Measurements from ENCODE around the gene ELMO1. TPM values are rescaled to one million over a fixed set of nuclear protein-coding genes. Genes with fewer than 3 reads are reported as not detected.

Gene ELMO1
- total RNA-seq, 1 donor from 2014 or later, result 119 TPM

DNA sequence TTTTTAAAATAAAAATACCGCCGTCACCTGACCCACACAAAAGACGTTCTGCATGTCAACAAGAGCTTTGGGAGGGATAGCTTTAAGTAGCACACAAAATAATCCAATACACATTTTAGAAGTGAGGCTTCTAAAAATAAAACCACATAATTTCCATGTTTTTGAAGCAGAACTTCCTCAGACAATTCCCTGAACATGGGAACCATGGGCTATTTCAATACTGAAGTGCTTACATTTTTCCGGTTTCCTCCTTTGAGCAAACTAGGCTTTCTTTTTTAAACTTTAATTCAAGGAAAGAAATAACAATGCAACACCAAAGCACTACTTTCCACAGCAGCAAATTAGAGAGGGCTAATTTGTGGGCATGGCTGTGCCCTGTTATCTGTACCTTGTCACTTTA lies 59.9 kb downstream of the ELMO1 start:
- no peak for DNase-seq (ENCODE audit: low spot score)
- H3K36me3 Mint-ChIP-seq (ENCODE audit: low read depth), result no peaks in the 10 kb centered on the region
- H3K27ac Mint-ChIP-seq, result no peak overlapping the region
- H3K4me1 Mint-ChIP-seq (ENCODE audit: low read depth), result peaks cover 19% of the 10 kb centered on the region
- H3K4me3 Mint-ChIP-seq, result no peak overlapping the region
- intact Hi-C loops (cut with micrococcal nuclease), result no loop called here
- no peaks in the 10 kb centered on the region for H3K9me3 Mint-ChIP-seq
- no peaks in the 10 kb centered on the region for H3K27me3 Mint-ChIP-seq (ENCODE audit: insufficient read depth)

DNA sequence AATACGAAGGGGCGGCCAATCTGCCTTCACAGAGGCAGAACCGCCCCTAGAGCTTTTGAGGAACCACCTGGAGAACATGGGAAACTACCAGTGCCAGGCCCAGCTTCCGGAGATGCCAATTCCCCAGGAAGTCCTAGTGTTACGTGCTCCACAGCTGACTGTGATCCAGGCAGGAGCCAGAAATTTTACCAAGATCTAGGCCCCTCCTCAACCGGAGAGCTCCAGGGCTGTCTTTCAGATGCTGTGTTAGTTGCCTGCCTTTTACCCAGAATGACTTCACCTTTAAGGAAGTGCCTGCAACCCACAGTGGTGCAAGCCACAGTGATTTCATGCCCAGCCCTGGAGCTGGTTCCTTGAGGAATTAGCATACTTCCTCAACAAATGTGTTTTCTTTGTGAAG lies 62.9 kb downstream of the ELMO1 start:
- Mint-ChIP-seq H3K4me1 (ENCODE audit: low read depth) (peaks cover 25% of the 10 kb centered on the region), H3K27ac (no peak overlapping the region), H3K4me3 (no peak overlapping the region), H3K27me3 (ENCODE audit: insufficient read depth) (no peaks in the 10 kb centered on the region), H3K9me3 (no peaks in the 10 kb centered on the region), H3K36me3 (ENCODE audit: low read depth) (no peaks in the 10 kb centered on the region)
- no peak for DNase-seq (ENCODE audit: low spot score)
- intact Hi-C loops (cut with micrococcal nuclease), result no loop called here

DNA sequence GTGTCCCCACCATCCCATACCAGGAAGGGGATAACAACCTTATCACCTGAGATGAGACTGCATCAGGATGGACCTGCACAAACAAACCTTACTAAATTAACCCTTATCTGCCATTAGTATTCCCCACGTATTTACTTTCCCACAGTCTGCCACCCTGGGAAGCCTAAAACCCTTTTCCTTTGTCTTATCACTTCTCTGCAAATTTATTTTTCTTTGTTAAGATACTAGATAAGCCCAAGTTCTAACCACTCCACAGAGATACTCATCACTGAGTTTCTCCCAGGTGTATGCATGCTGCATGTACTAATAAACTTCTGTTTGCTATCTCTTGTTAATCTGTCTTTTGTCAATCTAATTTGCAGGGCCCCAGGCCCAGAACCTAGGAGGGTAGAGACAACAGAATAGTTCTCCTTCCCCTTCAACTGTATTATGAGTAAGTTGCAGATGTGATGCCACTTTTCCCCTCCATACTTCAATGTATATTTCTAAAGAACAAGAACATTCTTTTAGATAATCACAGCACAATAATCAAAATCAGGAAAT lies 66.0 kb downstream of the ELMO1 start:
- H3K4me3 Mint-ChIP-seq, result no peak overlapping the region
- DNase-seq (ENCODE audit: low spot score), result no peak
- no peak overlapping the region for H3K27ac Mint-ChIP-seq
- intact Hi-C loops (cut with micrococcal nuclease), result no loop called here
- H3K27me3 Mint-ChIP-seq (ENCODE audit: insufficient read depth), result no peaks in the 10 kb centered on the region
- peaks cover 10% of the 10 kb centered on the region for H3K36me3 Mint-ChIP-seq (ENCODE audit: low read depth)
- peaks cover 5% of the 10 kb centered on the region for H3K9me3 Mint-ChIP-seq
- peaks cover 13% of the 10 kb centered on the region for H3K4me1 Mint-ChIP-seq (ENCODE audit: low read depth)

DNA sequence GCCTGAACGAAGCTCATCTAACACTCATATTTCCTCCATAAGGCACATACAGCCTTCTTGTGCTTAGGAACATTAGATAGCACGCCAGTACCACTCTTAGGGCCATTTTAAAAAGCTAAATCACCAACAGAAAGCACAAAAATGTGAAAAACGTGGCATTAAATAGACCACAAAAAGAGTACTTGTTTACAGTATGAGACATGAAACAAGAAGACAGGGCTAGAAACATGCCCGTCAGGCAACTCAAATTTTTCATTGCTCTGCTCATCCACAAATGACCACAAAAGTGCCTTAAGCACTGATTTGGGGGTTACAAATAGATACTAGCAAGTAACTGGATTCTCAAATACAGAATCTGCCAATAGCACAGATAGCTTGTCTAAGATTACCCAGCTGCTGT lies 67.8 kb downstream of the ELMO1 start:
- no peak for DNase-seq (ENCODE audit: low spot score)
- H3K27ac Mint-ChIP-seq, result no peak overlapping the region
- peaks cover 21% of the 10 kb centered on the region for H3K4me1 Mint-ChIP-seq (ENCODE audit: low read depth)
- intact Hi-C loops (cut with micrococcal nuclease), result no loop called here
- no peaks in the 10 kb centered on the region for H3K27me3 Mint-ChIP-seq (ENCODE audit: insufficient read depth)
- no peak overlapping the region for H3K4me3 Mint-ChIP-seq
- peaks cover 21% of the 10 kb centered on the region for H3K36me3 Mint-ChIP-seq (ENCODE audit: low read depth)
- H3K9me3 Mint-ChIP-seq, result peaks cover 18% of the 10 kb centered on the region

DNA sequence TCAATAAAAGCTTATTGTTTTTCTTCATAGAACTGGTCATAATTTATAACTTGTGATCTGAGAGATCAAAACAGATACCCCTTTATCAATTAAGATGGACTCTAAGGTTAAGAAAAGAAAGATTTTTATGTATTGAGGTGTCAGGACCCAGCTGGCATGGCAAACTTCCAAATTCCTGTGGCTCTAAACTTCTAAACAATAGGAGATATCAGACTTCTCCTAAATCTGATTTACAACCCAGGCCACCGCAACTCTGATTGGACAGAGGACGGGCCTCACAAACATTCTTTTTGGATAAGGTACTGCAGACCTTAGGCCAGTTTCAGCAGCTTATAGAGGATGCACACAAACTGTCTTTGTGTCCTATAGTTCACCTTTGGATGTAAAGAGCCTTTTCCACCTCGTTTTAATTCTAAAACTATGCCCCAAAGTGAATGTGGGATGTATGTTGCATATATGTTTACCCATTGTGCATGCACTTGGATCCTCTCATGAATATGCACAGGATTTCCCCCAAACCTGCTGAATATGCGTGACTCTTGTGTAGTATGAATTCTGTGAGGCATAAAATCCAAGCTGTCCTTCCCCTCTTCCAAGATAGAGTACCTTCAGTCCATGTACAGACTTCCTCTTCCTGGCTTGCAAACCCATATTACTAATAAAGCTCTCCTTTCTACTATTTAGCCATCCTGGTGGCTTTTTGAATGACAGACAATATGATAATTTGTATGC lies 69.0 kb downstream of the ELMO1 start:
- H3K27me3 Mint-ChIP-seq (ENCODE audit: insufficient read depth), result no peaks in the 10 kb centered on the region
- no peak for DNase-seq (ENCODE audit: low spot score)
- H3K27ac Mint-ChIP-seq, result no peak overlapping the region
- H3K36me3 Mint-ChIP-seq (ENCODE audit: low read depth), result peaks cover 23% of the 10 kb centered on the region
- intact Hi-C loops (cut with micrococcal nuclease), result no loop called here
- H3K9me3 Mint-ChIP-seq, result peaks cover 18% of the 10 kb centered on the region
- peaks cover 21% of the 10 kb centered on the region for H3K4me1 Mint-ChIP-seq (ENCODE audit: low read depth)
- no peak overlapping the region for H3K4me3 Mint-ChIP-seq

DNA sequence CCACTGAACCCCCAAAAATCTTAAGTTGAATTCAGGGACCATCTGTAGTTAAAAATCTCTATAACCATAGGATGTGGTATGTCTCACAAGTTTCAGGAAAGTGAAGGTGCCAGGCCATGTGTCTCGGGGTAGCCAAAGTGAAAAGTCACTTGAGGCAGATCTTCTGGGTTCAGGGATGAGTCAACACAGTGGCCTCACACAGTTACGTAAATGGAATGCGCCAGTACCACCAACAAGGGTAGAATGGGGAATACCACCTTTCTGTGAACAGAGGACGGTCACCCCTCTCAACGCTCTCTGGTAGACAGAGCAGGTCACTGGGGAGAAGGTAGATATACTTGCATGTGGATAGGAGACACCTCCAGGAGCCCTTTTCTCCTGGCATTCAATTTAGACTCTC lies 71.4 kb downstream of the ELMO1 start:
- Mint-ChIP-seq H3K4me1 (ENCODE audit: low read depth) (peaks cover 15% of the 10 kb centered on the region), H3K27me3 (ENCODE audit: insufficient read depth) (no peaks in the 10 kb centered on the region), H3K27ac (no peak overlapping the region), H3K9me3 (peaks cover 18% of the 10 kb centered on the region), H3K36me3 (ENCODE audit: low read depth) (peaks cover 26% of the 10 kb centered on the region), H3K4me3 (no peak overlapping the region)
- intact Hi-C loops (cut with micrococcal nuclease), result no loop called here
- no peak for DNase-seq (ENCODE audit: low spot score)

DNA sequence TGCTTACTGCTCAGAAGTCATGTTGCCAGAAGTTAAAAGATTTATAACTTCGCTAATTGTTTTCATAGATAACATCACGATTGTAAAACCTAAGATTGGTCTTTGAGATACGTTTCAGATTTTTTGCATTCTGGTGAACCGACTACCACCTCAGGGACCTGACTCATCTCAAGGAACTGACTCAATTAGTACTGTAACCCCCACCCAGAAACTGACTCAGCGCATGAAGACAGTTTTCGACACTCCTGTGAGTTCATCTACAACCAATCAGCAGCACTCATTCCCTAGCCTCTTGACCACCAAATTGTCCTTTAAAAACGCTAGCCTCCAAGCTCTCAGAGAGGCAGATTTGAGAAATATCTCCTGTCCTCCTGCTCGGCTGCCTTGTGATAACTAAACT lies 72.3 kb downstream of the ELMO1 start:
- Mint-ChIP-seq H3K36me3 (ENCODE audit: low read depth) (peaks cover 26% of the 10 kb centered on the region), H3K4me3 (no peak overlapping the region), H3K4me1 (ENCODE audit: low read depth) (peaks cover 15% of the 10 kb centered on the region), H3K27ac (peak overlapping the region; percentile 34), H3K9me3 (peaks cover 18% of the 10 kb centered on the region), H3K27me3 (ENCODE audit: insufficient read depth) (no peaks in the 10 kb centered on the region)
- intact Hi-C loops (cut with micrococcal nuclease), result no loop called here
- no peak for DNase-seq (ENCODE audit: low spot score)

DNA sequence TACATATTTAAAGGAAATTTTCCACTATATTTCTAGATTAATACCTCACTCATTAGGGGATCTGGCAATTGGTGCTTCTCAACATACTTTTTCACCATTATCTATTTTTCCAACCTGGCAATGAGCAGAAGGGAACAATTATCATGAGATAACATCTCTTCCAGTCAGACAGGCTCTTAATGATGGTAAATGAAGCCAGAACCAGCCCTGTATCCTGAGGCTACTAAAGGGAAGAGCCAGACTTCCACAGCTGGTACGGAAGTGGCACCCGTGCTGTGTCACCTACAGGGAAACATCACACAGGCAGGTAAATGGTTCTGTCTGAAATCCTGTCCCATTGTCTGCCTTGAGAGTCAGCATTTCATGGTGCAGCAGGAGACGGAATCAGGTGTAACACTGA lies 75.9 kb downstream of the ELMO1 start:
- Mint-ChIP-seq H3K4me3 (no peak overlapping the region), H3K9me3 (peaks cover 15% of the 10 kb centered on the region), H3K4me1 (ENCODE audit: low read depth) (peaks cover 20% of the 10 kb centered on the region), H3K36me3 (ENCODE audit: low read depth) (peaks cover 21% of the 10 kb centered on the region), H3K27ac (no peak overlapping the region), H3K27me3 (ENCODE audit: insufficient read depth) (peaks cover 2% of the 10 kb centered on the region)
- intact Hi-C loops (cut with micrococcal nuclease), result no loop called here
- DNase-seq (ENCODE audit: low spot score), result no peak

DNA sequence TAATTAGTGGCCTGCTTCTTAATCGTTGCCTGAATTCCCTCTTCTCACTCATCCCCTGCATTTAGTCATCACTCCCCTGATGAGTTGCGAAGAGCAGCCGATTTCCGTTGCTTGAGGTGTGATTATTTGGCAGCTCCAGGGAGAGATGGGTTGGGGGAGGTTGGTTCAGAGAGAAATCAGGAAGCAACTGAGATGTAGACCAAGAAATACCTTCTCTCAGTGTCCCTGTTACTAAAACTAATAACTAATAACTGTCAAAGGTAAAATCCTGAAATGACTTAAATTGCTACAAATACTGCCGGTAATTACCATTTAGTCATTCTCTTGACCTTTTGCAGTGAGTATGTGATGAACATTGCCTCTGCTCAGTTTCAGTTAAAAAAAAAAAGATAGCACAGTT lies 76.9 kb downstream of the ELMO1 start:
- H3K4me3 Mint-ChIP-seq, result no peak overlapping the region
- H3K9me3 Mint-ChIP-seq, result peaks cover 14% of the 10 kb centered on the region
- H3K27ac Mint-ChIP-seq, result no peak overlapping the region
- intact Hi-C loops (cut with micrococcal nuclease), result no loop called here
- peaks cover 21% of the 10 kb centered on the region for H3K4me1 Mint-ChIP-seq (ENCODE audit: low read depth)
- H3K27me3 Mint-ChIP-seq (ENCODE audit: insufficient read depth), result peaks cover 2% of the 10 kb centered on the region
- peaks cover 23% of the 10 kb centered on the region for H3K36me3 Mint-ChIP-seq (ENCODE audit: low read depth)
- DNase-seq (ENCODE audit: low spot score), result no peak

DNA sequence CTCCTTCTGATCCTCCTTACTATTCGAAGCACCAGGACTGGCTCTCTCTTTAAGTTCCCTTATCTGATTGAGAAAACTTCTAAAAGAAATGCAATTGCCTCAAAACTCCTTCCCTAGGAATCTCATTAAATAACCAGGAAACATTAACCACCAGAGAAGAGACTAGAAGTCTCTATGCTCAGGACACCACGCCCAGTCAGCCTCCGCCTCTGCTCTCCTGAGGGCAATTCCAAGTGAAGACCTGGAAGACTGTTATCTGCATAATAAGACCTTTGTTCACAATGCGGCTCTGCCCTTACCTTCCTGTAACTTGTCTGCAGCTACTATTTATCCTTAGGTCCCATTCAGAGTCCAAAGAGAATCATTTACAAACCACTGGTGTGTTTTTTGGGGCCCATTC lies 78.8 kb downstream of the ELMO1 start:
- H3K4me3 Mint-ChIP-seq, result no peak overlapping the region
- H3K9me3 Mint-ChIP-seq, result peaks cover 7% of the 10 kb centered on the region
- peaks cover 30% of the 10 kb centered on the region for H3K4me1 Mint-ChIP-seq (ENCODE audit: low read depth)
- no peak overlapping the region for H3K27ac Mint-ChIP-seq
- H3K36me3 Mint-ChIP-seq (ENCODE audit: low read depth), result peaks cover 16% of the 10 kb centered on the region
- intact Hi-C loops (cut with micrococcal nuclease), result no loop called here
- DNase-seq (ENCODE audit: low spot score), result no peak
- peaks cover 2% of the 10 kb centered on the region for H3K27me3 Mint-ChIP-seq (ENCODE audit: insufficient read depth)

DNA sequence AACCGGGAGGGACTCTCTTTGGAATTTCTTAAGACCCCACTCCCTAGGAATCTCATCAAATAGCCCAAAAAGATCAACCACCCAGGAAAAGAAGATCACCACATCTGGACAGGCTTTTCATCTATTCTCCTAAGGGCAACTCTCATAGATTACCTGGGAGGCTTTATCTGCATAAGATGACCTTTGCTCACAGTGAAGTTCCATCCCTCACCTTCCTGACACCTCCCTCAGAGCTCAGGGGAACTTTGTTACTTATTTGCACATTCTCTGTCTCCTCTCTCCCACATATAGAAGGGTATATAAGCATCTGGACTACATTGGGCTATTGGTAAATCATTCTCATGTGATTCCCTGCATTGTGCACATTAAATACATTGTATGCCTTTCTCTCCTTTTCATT lies 80.1 kb downstream of the ELMO1 start:
- Mint-ChIP-seq H3K4me3 (no peak overlapping the region), H3K36me3 (ENCODE audit: low read depth) (peaks cover 21% of the 10 kb centered on the region), H3K4me1 (ENCODE audit: low read depth) (peaks cover 41% of the 10 kb centered on the region), H3K27ac (no peak overlapping the region), H3K27me3 (ENCODE audit: insufficient read depth) (peaks cover 2% of the 10 kb centered on the region), H3K9me3 (peaks cover 8% of the 10 kb centered on the region)
- intact Hi-C loops (cut with micrococcal nuclease), result no loop called here
- no peak for DNase-seq (ENCODE audit: low spot score)

DNA sequence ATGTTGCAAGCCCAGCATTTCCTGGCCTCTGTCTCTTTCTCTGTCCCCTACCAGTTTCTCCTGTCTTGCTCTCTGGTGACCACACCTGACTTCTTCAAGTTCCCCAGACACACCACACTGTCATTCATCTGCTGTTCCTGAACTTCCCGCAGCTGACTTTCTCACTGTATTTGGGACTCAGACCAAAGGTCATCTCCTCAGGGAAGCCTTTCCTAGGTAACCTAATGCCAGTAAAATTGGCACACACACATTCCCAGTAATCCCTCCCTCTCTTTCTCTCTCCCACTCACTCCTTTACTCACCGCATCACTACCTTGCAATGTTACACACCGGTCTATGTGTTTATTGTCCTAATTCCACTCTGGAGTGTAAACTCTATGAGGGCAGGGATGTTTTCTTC lies 81.7 kb downstream of the ELMO1 start:
- Mint-ChIP-seq H3K4me1 (ENCODE audit: low read depth) (peaks cover 56% of the 10 kb centered on the region), H3K27me3 (ENCODE audit: insufficient read depth) (peaks cover 2% of the 10 kb centered on the region), H3K36me3 (ENCODE audit: low read depth) (peaks cover 23% of the 10 kb centered on the region), H3K9me3 (peaks cover 13% of the 10 kb centered on the region), H3K27ac (no peak overlapping the region), H3K4me3 (no peak overlapping the region)
- DNase-seq (ENCODE audit: low spot score), result no peak
- intact Hi-C loops (cut with micrococcal nuclease), result no loop called here

DNA sequence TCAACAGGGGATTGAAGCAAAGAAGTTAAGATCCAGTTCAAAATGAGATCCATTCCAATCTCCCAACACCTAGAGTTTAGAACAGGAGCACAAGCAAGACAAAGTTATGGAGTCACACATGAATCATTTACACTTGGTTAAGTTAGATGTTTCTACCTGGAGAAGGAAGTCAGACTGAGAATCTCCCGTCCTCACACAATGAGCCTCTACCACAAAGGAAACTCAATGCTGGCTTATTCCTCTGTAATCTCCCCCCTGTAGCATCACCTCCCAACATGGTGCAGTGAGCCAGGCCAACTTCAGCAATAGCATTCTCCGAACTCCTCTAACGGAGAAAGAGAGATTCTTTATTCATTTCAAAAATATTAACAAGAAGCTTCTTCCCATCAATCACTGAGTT lies 82.2 kb downstream of the ELMO1 start:
- H3K27me3 Mint-ChIP-seq (ENCODE audit: insufficient read depth), result peaks cover 2% of the 10 kb centered on the region
- H3K4me3 Mint-ChIP-seq, result no peak overlapping the region
- DNase-seq (ENCODE audit: low spot score), result no peak
- H3K36me3 Mint-ChIP-seq (ENCODE audit: low read depth), result peaks cover 23% of the 10 kb centered on the region
- peaks cover 56% of the 10 kb centered on the region for H3K4me1 Mint-ChIP-seq (ENCODE audit: low read depth)
- H3K27ac Mint-ChIP-seq, result no peak overlapping the region
- intact Hi-C loops (cut with micrococcal nuclease), result no loop called here
- peaks cover 13% of the 10 kb centered on the region for H3K9me3 Mint-ChIP-seq
